ENCODE data around the gene FER. TPM values are rescaled to one million over a fixed set of nuclear protein-coding genes. Genes with fewer than 3 reads are reported as not detected.

Gene FER
- polyA plus RNA-seq, 3 donors: 2.4 to 14.7 (median 6.2) TPM

- Mint-ChIP-seq H3K27ac (no peak overlapping the region), H3K36me3 (peaks cover 11% of the 10 kb centered on the region in 2 donors), H3K4me1 (no peaks in the 10 kb centered on the region), H3K4me3 (no peak overlapping the region), H3K27me3 (ENCODE audit: low read depth in 3 of 3) (no peaks in the 10 kb centered on the region), H3K9me3 (peaks cover 1 to 12% (median 6%) of the 10 kb centered on the region in 7 donors)
- TF ChIP-seq CTCF (IDR thresholded peaks at IDR 0.05): no peak
- DNase-seq: no peak
- Histone ChIP-seq H3K4me1 (ENCODE audit: control insufficient read depth in 1 of 2, insufficient read depth in 2 of 2, low read length in 2 of 2) (no peaks in the 10 kb centered on the region), H3K27me3 (ENCODE audit: control insufficient read depth in 2 of 2, insufficient read depth in 2 of 2, low read length in 2 of 2) (no peaks in the 10 kb centered on the region), H3K27ac (ENCODE audit: low read depth in 1 of 2, low read length in 2 of 2) (no peak overlapping the region), H3K79me2 (ENCODE audit: insufficient read depth, low read length) (no peaks in the 10 kb centered on the region), H3K9me3 (replicated peaks in 1 of 2; ENCODE audit: control insufficient read depth in 1 of 2, insufficient read depth in 1 of 2, low read length in 2 of 2) (no peaks in the 10 kb centered on the region), H3K4me2 (replicated peaks; ENCODE audit: extremely low read depth, low read length, poor library complexity, severe bottlenecking) (no peak overlapping the region), H3K36me3 (replicated peaks in 1 of 2; ENCODE audit: control insufficient read depth in 1 of 2, insufficient read depth in 2 of 2, low read length in 2 of 2) (no peaks in the 10 kb centered on the region), H3K9ac (ENCODE audit: insufficient read depth, low read length, poor library complexity, severe bottlenecking) (no peak overlapping the region), H3K4me3 (replicated peaks in 1 of 3; ENCODE audit: low read depth in 2 of 3, low read length in 3 of 3) (no peak overlapping the region), H4K20me1 (ENCODE audit: insufficient read depth, low read length) (no peaks in the 10 kb centered on the region), H2AFZ (ENCODE audit: insufficient read depth, low read depth, low read length, poor library complexity, severe bottlenecking) (no peak overlapping the region)
- intact Hi-C loops (cut with micrococcal nuclease): no loop called here
- WGBS (ENCODE audit: insufficient coverage): no CpG with 5 or more reads among the region's 3 CpGs
These were observed 182.4 kb downstream of the FER start for GRCh38 chr5:108930107-108930506.

- intact Hi-C loops (cut with micrococcal nuclease): no loop called here
- Mint-ChIP-seq H3K27ac (no peak overlapping the region), H3K4me1 (no peaks in the 10 kb centered on the region)
These were observed 187.9 kb downstream of the FER start for GRCh38 chr5:108935611-108936010.

More at GRCh38 chr5:108935611-108936010, 187.9 kb downstream of the FER start:
- H3K36me3 ChIP-seq (replicated peaks in 1 of 2; ENCODE audit: control insufficient read depth in 1 of 2, insufficient read depth in 2 of 2, low read length in 2 of 2): no peaks in the 10 kb centered on the region
- no peaks in the 10 kb centered on the region for H4K20me1 ChIP-seq (ENCODE audit: insufficient read depth, low read length)
- H3K4me3 ChIP-seq (replicated peaks in 1 of 3; ENCODE audit: low read depth in 2 of 3, low read length in 3 of 3): no peak overlapping the region
- TF ChIP-seq CTCF (IDR thresholded peaks at IDR 0.05): no peak
- no peaks in the 10 kb centered on the region for H3K27me3 ChIP-seq (ENCODE audit: control insufficient read depth in 2 of 2, insufficient read depth in 2 of 2, low read length in 2 of 2)
- Mint-ChIP-seq H3K4me3 (no peak overlapping the region), H3K36me3 (peaks cover 11 to 12% of the 10 kb centered on the region in 2 donors), H3K9me3 (peaks cover 1 to 12% (median 5%) of the 10 kb centered on the region in 7 donors), H3K27me3 (ENCODE audit: low read depth in 3 of 3) (peaks cover 0 to 2% (median 0%) of the 10 kb centered on the region in 3 donors)
- no peak overlapping the region for H3K9ac ChIP-seq (ENCODE audit: insufficient read depth, low read length, poor library complexity, severe bottlenecking)
- H3K9me3 ChIP-seq (replicated peaks in 1 of 2; ENCODE audit: control insufficient read depth in 1 of 2, insufficient read depth in 1 of 2, low read length in 2 of 2): no peaks in the 10 kb centered on the region
- no peak for DNase-seq
- no peaks in the 10 kb centered on the region for H3K4me1 ChIP-seq (ENCODE audit: control insufficient read depth in 1 of 2, insufficient read depth in 2 of 2, low read length in 2 of 2)
- WGBS (ENCODE audit: insufficient coverage): no CpG with 5 or more reads among the region's 2 CpGs
- no peak overlapping the region for H3K4me2 ChIP-seq (replicated peaks; ENCODE audit: extremely low read depth, low read length, poor library complexity, severe bottlenecking)
- H2AFZ ChIP-seq (ENCODE audit: insufficient read depth, low read depth, low read length, poor library complexity, severe bottlenecking): no peak overlapping the region
- H3K27ac ChIP-seq (ENCODE audit: low read depth in 1 of 2, low read length in 2 of 2): no peak overlapping the region
- H3K79me2 ChIP-seq (ENCODE audit: insufficient read depth, low read length): no peaks in the 10 kb centered on the region

Measured in CD14-positive monocyte (primary cell).